ENCODE measurements around the gene DNAH14. TPM values are rescaled to one million over a fixed set of nuclear protein-coding genes. Genes with fewer than 3 reads are reported as not detected.

DNAH14 gene
- total and polyA plus RNA-seq, 2 donors (not counting 1 experiment from before 2014, with no cell fraction given) = not detected

GRCh38 chr1:224959115-224959514 lies 29.6 kb downstream of the DNAH14 start:
- Mint-ChIP-seq H3K4me1 (no peaks in the 10 kb centered on the region), H3K9me3 (ENCODE audit: insufficient read depth) (no peaks in the 10 kb centered on the region), H3K4me3 (no peak overlapping the region), H3K27me3 (no peaks in the 10 kb centered on the region), H3K27ac (no peak overlapping the region)
- H3K27me3 ChIP-seq (replicated peaks in 1 of 4; ENCODE audit: control extremely low read depth in 1 of 4, control insufficient read depth in 3 of 4, insufficient read depth in 4 of 4, low read length in 3 of 4) = no peaks in the 10 kb centered on the region
- H3K9me3 ChIP-seq (ENCODE audit: control extremely low read depth in 1 of 3, control insufficient read depth in 2 of 3, insufficient read depth in 1 of 3, low read length in 2 of 3) = no peaks in the 10 kb centered on the region
- DNase-seq (no peak), ATAC-seq (ENCODE audit: low read depth) (no peak)
- no peaks in the 10 kb centered on the region for H3K4me1 ChIP-seq (ENCODE audit: control insufficient read depth in 2 of 2, insufficient read depth in 2 of 2, low read length in 2 of 2)
- ChIA-PET POLR2A (no interaction called here), CTCF (no interaction called here)
- H3K27ac ChIP-seq (ENCODE audit: low read length in 2 of 2) = no peak overlapping the region
- no peaks in the 10 kb centered on the region for H4K20me1 ChIP-seq (ENCODE audit: control insufficient read depth, insufficient read depth, low read length, poor library complexity, severe bottlenecking)
- no peak overlapping the region for H3K4me3 ChIP-seq (ENCODE audit: control extremely low read depth in 1 of 5, extremely low read depth in 1 of 5, insufficient read depth in 1 of 5, low read depth in 2 of 5, low read length in 4 of 5)
- intact Hi-C loops (cut with micrococcal nuclease) = no loop called here
- H3K4me2 ChIP-seq (replicated peaks; ENCODE audit: low read depth, low read length, poor library complexity, severe bottlenecking) = no peak overlapping the region
- H3K36me3 ChIP-seq (replicated peaks in 1 of 2; ENCODE audit: control extremely low read depth in 1 of 2, control insufficient read depth in 1 of 2, extremely low read depth in 1 of 2, insufficient read depth in 2 of 2, low read length in 1 of 2) = no peaks in the 10 kb centered on the region
- TF ChIP-seq, protein P1, sequence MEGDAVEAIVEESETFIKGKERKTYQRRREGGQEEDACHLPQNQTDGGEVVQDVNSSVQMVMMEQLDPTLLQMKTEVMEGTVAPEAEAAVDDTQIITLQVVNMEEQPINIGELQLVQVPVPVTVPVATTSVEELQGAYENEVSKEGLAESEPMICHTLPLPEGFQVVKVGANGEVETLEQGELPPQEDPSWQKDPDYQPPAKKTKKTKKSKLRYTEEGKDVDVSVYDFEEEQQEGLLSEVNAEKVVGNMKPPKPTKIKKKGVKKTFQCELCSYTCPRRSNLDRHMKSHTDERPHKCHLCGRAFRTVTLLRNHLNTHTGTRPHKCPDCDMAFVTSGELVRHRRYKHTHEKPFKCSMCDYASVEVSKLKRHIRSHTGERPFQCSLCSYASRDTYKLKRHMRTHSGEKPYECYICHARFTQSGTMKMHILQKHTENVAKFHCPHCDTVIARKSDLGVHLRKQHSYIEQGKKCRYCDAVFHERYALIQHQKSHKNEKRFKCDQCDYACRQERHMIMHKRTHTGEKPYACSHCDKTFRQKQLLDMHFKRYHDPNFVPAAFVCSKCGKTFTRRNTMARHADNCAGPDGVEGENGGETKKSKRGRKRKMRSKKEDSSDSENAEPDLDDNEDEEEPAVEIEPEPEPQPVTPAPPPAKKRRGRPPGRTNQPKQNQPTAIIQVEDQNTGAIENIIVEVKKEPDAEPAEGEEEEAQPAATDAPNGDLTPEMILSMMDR (IDR thresholded peaks at IDR 0.05) = no peak
- TF ChIP-seq EZH2 (IDR thresholded peaks at IDR 0.05; ENCODE audit: borderline replicate concordance, insufficient read depth, low read depth, low read length, poor library complexity, severe bottlenecking) = no peak
- WGBS (ENCODE audit: insufficient coverage) = no CpG with 5 or more reads among the region's 1 CpG
- H3K79me2 ChIP-seq (ENCODE audit: control insufficient read depth, insufficient read depth, low read length) = no peaks in the 10 kb centered on the region
- H3K9ac ChIP-seq (ENCODE audit: low read length) = no peak overlapping the region
- no peak overlapping the region for H2AFZ ChIP-seq (ENCODE audit: insufficient read depth, low read depth, low read length, poor library complexity, severe bottlenecking)

DNA sequence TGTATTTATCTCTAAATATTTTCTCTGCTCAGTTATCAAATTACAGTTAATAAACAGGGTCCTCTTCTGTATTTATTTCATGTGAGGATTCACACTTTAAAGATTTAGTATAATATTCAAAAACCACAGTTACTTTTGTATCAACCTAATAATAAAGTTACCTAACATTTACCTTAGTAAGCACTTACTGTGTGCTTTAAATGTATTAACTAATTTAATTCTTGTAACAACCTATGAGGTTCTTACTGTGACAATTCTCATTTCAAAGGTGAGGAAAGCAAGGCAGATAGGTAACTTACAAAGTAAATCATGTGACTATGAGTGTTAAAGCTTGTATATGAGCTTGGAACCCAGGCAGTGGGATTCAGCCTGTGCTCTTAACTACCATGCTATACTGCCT lies 30.2 kb downstream of the DNAH14 start:
- Histone ChIP-seq H3K27me3 (replicated peaks in 1 of 4; ENCODE audit: control extremely low read depth in 1 of 4, control insufficient read depth in 3 of 4, insufficient read depth in 4 of 4, low read length in 3 of 4) (no peaks in the 10 kb centered on the region), H3K9ac (ENCODE audit: low read length) (no peak overlapping the region), H3K4me2 (replicated peaks; ENCODE audit: low read depth, low read length, poor library complexity, severe bottlenecking) (no peak overlapping the region), H3K4me3 (ENCODE audit: control extremely low read depth in 1 of 5, extremely low read depth in 1 of 5, insufficient read depth in 1 of 5, low read depth in 2 of 5, low read length in 4 of 5) (no peak overlapping the region), H2AFZ (ENCODE audit: insufficient read depth, low read depth, low read length, poor library complexity, severe bottlenecking) (no peak overlapping the region), H3K36me3 (replicated peaks in 1 of 2; ENCODE audit: control extremely low read depth in 1 of 2, control insufficient read depth in 1 of 2, extremely low read depth in 1 of 2, insufficient read depth in 2 of 2, low read length in 1 of 2) (no peaks in the 10 kb centered on the region), H4K20me1 (ENCODE audit: control insufficient read depth, insufficient read depth, low read length, poor library complexity, severe bottlenecking) (no peaks in the 10 kb centered on the region), H3K4me1 (ENCODE audit: control insufficient read depth in 2 of 2, insufficient read depth in 2 of 2, low read length in 2 of 2) (no peaks in the 10 kb centered on the region), H3K79me2 (ENCODE audit: control insufficient read depth, insufficient read depth, low read length) (no peaks in the 10 kb centered on the region), H3K9me3 (ENCODE audit: control extremely low read depth in 1 of 3, control insufficient read depth in 2 of 3, insufficient read depth in 1 of 3, low read length in 2 of 3) (no peaks in the 10 kb centered on the region), H3K27ac (ENCODE audit: low read length in 2 of 2) (no peak overlapping the region)
- H3K27ac Mint-ChIP-seq = no peak overlapping the region
- H3K4me3 Mint-ChIP-seq = no peak overlapping the region
- intact Hi-C loops (cut with micrococcal nuclease) = no loop called here
- TF ChIP-seq, protein P1 (IDR thresholded peaks at IDR 0.05) = no peak
- no peak for TF ChIP-seq EZH2 (IDR thresholded peaks at IDR 0.05; ENCODE audit: borderline replicate concordance, insufficient read depth, low read depth, low read length, poor library complexity, severe bottlenecking)
- ATAC-seq (ENCODE audit: low read depth) (no peak), DNase-seq (no peak)
- POLR2A ChIA-PET = no interaction called here
- no peaks in the 10 kb centered on the region for H3K27me3 Mint-ChIP-seq
- H3K9me3 Mint-ChIP-seq (ENCODE audit: insufficient read depth) = no peaks in the 10 kb centered on the region
- CTCF ChIA-PET = no interaction called here
- H3K4me1 Mint-ChIP-seq = no peaks in the 10 kb centered on the region

Measured in B cell (primary cell).